Activated naive CD4-positive, alpha-beta T cell (primary cell): ENCODE data around the gene SNTG2.
"Not testable (repeated sequence)": the region's sequence is repeated elsewhere in the genome, so short reads cannot be mapped to it uniquely, and the experiment has no call there.

Experiments used
- DNase-seq, 4 experiments: peaks; one replicate each; lab custom pipeline; 2025; lab: John Stamatoyannopoulos, UW

The SNTG2 gene

GRCh38 chr2:1053786-1054185 lies 103.1 kb downstream of the SNTG2 start:
- DNase-seq: no peak

- no peak for DNase-seq
Measured at GRCh38 chr2:1054399-1054798, 103.8 kb downstream of the SNTG2 start.

GRCh38 chr2:1055014-1055595 lies 104.5 kb downstream of the SNTG2 start:
- no peak for DNase-seq

- no peak for DNase-seq
Measured at GRCh38 chr2:1060372-1060771, 109.7 kb downstream of the SNTG2 start.

- DNase-seq: no peak
Measured at GRCh38 chr2:1060987-1061386, 110.3 kb downstream of the SNTG2 start.

- no peak for DNase-seq
Measured at GRCh38 chr2:1068241-1068640, 117.6 kb downstream of the SNTG2 start.

GRCh38 chr2:1068822-1069221 lies 118.2 kb downstream of the SNTG2 start:
- no peak for DNase-seq

GRCh38 chr2:1069847-1070246 lies 119.2 kb downstream of the SNTG2 start:
- no peak for DNase-seq

- DNase-seq: no peak
Measured at GRCh38 chr2:1070601-1071000, 120.0 kb downstream of the SNTG2 start.

- DNase-seq: no peak
Measured at GRCh38 chr2:1071650-1072049, 121.0 kb downstream of the SNTG2 start.

GRCh38 chr2:1072250-1072649 lies 121.6 kb downstream of the SNTG2 start:
- DNase-seq: no peak

GRCh38 chr2:1077911-1078310 lies 127.3 kb downstream of the SNTG2 start:
- DNase-seq: no peak

- DNase-seq: no peak
Measured at GRCh38 chr2:1078326-1078725, 127.7 kb downstream of the SNTG2 start.

GRCh38 chr2:1079873-1080799 lies 129.5 kb downstream of the SNTG2 start:
- no peak for DNase-seq

GRCh38 chr2:1081451-1082225 lies 131.0 kb downstream of the SNTG2 start:
- no peak for DNase-seq

GRCh38 chr2:1082456-1083205 lies 132.0 kb downstream of the SNTG2 start:
- no peak for DNase-seq

GRCh38 chr2:1088192-1088860 lies 137.7 kb downstream of the SNTG2 start:
- DNase-seq: no peak

GRCh38 chr2:1088940-1089339 lies 138.3 kb downstream of the SNTG2 start:
- no peak for DNase-seq

- DNase-seq: no peak
Measured at GRCh38 chr2:1091895-1092585, 141.4 kb downstream of the SNTG2 start.

GRCh38 chr2:1093668-1094067 lies 143.0 kb downstream of the SNTG2 start:
- not testable (repeated sequence) for DNase-seq

- DNase-seq: no peak
Measured at GRCh38 chr2:1097101-1097500, 146.5 kb downstream of the SNTG2 start.
